ENCODE measurements around the gene DMBT1.

DNA sequence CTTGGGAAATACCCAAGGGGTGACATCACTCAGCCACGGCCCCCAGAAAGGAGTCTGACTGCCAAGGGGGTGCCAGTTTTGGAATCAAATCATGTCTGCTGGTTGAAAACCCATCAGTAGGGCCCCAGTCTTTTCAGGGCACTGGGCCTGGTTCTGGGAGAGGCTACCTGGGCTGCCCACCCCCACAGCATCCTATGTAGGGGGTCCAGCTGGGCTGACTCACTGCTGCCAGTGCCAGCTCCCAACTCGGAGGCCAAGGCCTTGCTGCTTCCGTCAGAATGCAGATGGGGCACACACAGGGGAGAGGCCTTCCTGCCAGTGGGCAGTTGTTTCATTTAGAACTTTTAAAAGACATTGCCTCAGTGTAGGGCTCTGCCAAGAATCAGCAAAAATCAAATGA is 39.5 kb upstream of the DMBT1 start:
- TF ChIP-seq ZNF274 (IDR thresholded peaks at IDR 0.05; ENCODE audit: low read depth, low read length) (no peak), YY1 (IDR thresholded peaks at IDR 0.05; ENCODE audit: insufficient read depth, insufficient read length) (no peak), SUZ12 (IDR thresholded peaks at IDR 0.05; ENCODE audit: extremely low read depth, insufficient read depth, insufficient read length) (no peak)
